Articular chondrocyte of knee joint (primary cell): ENCODE measurements around the gene TBC1D13. TPM values are rescaled to one million over a fixed set of nuclear protein-coding genes. Genes with fewer than 3 reads are reported as not detected.

ENCODE experiments used
- small RNA-seq: library from RNA; depleted of rRNA; stranded (forward); fragments of <200 nt; gene quantifications from one replicate; pipeline ENCODE3, GENCODE V24; 2012
- total RNA-seq: library from RNA; depleted of rRNA; stranded (reverse); fragments of >200 nt; gene quantifications from 2 replicates; pipeline ENCODE4 v1.2.3, GENCODE V29; 2012

TBC1D13 gene, protein sequence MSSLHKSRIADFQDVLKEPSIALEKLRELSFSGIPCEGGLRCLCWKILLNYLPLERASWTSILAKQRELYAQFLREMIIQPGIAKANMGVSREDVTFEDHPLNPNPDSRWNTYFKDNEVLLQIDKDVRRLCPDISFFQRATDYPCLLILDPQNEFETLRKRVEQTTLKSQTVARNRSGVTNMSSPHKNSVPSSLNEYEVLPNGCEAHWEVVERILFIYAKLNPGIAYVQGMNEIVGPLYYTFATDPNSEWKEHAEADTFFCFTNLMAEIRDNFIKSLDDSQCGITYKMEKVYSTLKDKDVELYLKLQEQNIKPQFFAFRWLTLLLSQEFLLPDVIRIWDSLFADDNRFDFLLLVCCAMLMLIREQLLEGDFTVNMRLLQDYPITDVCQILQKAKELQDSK
- 17.5 and 21.5 TPM in 2 replicates for total RNA-seq

DNA sequence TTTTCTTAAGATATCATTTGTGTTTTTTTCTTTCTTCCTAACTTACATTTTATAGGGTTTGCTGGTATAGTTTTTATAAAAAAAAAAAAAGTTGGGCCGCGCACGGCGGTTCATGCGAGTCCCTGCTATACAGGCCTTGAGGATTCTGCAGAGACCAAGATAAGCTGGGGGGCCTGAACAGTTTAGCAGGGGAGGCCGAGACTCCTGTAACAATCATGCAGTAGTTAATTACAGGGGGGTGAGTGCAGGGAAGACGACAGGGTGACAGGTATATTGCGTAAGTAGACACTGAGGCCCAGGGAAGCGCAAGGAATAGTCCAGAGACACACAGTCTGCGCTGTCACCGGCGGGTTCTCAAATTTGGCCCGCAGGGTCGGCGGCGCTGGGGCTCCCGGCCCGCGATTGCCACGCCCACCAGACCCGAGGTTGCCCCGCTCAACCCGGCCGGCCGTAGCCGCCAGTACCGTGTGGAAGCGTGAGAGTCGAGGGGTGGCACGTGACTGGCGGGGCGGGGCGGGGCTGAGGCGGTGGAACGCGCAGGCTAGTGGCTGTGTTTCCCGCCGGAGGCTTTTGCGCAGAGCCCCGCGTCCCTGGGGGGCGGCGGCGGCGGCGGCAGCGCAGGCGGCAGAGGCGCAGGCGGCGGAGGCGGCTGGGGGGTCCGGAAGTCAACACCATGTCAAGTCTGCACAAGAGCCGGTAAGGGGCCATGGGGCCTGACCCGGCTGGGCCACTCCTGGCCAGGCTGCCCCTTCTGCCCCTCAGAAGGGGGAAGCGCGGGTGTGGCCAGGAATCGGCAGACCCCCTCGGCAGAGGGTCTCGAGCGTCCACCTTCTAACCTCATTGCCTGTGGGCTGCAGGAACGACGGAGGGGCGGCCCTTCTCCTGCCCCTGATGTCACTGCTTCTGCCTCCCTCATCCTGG lies at the start of gene TBC1D13:
TBC1D13 (plus strand) TSS at position 573 of the 921 bp plus-strand sequence; CDS start at position 674, 101 bp downstream.

DNA sequence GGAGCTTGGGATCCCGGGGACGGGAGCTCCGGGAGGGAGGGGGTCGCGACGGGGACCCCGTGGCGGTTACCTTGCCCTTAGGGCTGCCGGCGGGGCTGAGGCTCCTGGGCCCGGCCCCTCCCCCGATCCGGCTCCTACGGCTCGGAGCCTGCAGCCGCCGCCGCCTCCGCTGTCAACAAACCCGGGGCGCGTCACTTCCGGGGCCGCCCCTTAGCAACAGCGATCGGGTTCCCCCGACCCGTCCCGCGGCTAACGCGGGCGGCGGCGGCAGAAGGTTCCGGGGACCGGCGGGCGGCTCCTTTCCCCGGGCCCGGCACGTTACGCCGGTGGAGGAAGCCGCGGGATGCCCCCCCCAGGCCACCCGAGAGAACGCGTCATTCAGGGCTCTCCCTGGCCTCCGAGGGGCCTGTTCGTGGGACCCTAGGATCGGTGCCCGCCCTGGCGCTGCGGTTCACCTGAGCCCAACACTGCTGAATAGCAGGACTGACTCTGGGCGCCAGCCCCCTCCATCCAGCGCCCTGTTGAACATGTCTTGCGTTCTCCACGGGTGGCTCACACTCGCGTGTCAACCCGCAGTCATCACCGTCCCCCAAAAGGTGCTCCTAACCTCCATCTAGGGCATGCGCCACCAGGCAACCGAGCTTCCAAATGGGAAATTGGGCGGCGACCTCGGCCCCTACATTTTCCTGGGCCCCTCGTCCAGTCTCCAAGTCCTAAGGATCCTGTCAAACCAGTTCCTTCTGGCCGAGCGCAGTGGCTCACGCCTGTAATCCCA lies 15.1 kb upstream of the TBC1D13 start, which contains the start of gene ZER1:
ZER1 (minus strand) TSS at position 183 of the 775 bp plus-strand sequence. CDS start 16,362 bp downstream, outside the sequence.

DNA sequence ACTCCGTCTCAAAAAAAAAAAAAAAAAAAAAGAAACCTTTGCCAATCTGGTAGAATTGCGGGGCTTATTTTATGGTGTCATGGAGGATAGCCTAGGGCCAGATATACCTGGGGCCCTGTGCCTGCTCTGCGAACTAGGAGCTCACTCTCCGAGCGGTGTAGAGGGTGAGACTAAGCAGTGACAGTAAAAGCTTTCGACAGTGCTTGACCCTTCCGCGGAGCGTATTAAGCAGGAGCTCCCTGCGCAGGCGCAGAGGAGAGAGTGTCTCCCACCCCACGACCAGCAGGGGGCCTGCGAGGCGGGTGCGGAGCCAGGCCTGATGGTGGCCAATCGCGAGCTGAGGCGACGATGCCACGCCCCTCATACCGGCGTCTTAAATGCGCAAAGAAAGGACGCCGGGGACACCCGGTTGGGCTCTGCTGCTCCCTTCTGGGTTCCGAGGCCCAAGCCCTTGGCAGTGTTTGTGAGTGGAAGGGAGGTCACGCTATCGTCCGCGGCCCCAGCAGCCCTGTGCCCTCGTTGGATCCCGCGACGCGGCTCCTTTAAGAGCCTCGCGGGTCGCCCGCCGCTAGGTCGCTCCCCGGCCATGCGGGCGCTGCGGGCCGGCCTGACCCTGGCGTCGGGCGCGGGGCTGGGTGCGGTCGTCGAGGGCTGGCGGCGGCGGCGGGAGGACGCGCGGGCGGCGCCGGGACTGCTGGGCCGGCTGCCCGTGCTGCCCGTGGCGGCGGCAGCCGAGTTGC lies 31.2 kb downstream of the TBC1D13 start, which contains the start of gene ENDOG:
ENDOG (plus strand) TSS at position 402 of the 740 bp plus-strand sequence; CDS start at position 587, 185 bp downstream.

DNA sequence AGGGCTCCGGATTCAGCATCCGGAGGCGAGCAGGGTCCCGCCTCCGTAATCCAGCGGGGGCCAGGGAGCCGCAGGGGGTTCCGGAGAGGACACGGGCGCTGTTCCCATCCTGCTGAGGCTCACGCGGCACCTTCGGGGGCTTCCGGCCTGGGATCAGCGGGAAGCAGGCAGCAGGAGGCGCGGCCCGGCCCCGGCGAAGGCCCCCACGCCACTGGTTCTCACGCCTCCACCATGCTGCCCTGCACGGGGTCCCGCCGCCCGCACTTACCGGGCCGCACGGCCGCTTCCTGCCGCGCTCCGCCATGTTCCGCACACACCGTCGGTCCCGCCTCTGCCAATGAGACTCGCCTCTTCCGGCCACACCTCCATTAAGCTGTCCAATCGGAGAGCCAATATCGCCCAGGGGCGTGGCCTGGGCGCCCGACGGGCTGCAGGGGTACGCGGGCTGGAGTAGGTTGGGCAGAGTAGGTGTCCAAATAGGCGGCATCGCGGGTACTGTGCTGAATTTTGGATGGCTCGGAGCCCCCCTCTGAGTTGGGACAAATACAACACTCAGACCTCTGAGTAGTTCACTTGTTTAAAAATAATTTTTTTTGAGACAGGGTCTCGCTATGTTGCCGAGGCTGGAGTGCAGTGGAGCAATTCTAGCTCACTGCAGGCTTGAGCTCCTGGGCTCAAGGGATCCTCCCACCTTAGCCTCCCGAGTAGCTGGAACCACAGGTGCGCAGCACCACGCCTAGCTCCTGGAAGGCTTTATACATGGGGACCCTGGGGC lies 42.6 kb downstream of the TBC1D13 start, which contains the start of gene SPOUT1:
SPOUT1 (minus strand) TSS at position 318 of the 775 bp plus-strand sequence; CDS start at position 304, 14 bp downstream.

Small RNA genes within 50 kb of the gene (small RNA-seq; reads per million reads assigned to genes)
- not detected for gene RF00017

Other genes starting within 250 kb of the TBC1D13 start
- gene SPTAN1, start 234.7 kb upstream of the TBC1D13 start, total RNA-seq, result 386 and 406 TPM in 2 replicates
- 44.1 and 47.4 TPM in 2 replicates for gene DYNC2I2, start 130.4 kb upstream of the TBC1D13 start, total RNA-seq
- gene SET, start 98.0 kb upstream of the TBC1D13 start, total RNA-seq, result 393 and 418 TPM in 2 replicates
- gene PKN3, start 84.8 kb upstream of the TBC1D13 start, total RNA-seq, result 10.1 and 11.5 TPM in 2 replicates
- 17.6 and 18.1 TPM in 2 replicates for gene ZDHHC12, start 63.1 kb upstream of the TBC1D13 start, total RNA-seq
- 21.2 and 28.9 TPM in 2 replicates for gene ZER1, start 15.3 kb upstream of the TBC1D13 start, total RNA-seq
- gene ENDOG, start 31.2 kb downstream of the TBC1D13 start, total RNA-seq, result 14.1 and 15.7 TPM in 2 replicates
- 11.1 and 12.1 TPM in 2 replicates for gene SPOUT1, start 42.5 kb downstream of the TBC1D13 start, total RNA-seq
- gene KYAT1, start 94.7 kb downstream of the TBC1D13 start, total RNA-seq, result 2.9 TPM in 2 replicates
- 26.7 and 29.1 TPM in 2 replicates for gene LRRC8A, start 94.9 kb downstream of the TBC1D13 start, total RNA-seq
- 9.1 and 10.3 TPM in 2 replicates for gene PHYHD1, start 133.7 kb downstream of the TBC1D13 start, total RNA-seq
- 21.1 and 25.6 TPM in 2 replicates for gene DOLK, start 160.3 kb downstream of the TBC1D13 start, total RNA-seq
- gene NUP188, start 160.4 kb downstream of the TBC1D13 start, total RNA-seq, result 40.2 and 42.9 TPM in 2 replicates
- gene SH3GLB2, start 241.1 kb downstream of the TBC1D13 start, total RNA-seq, result 27.7 and 30.8 TPM in 2 replicates
- gene MIGA2, start 249.4 kb downstream of the TBC1D13 start, total RNA-seq, result 15.1 and 16.2 TPM in 2 replicates